ENCODE data around the gene MMGT1. TPM values are rescaled to one million over a fixed set of nuclear protein-coding genes. Genes with fewer than 3 reads are reported as not detected.

Gene MMGT1
- 9.1 TPM for total RNA-seq (ENCODE audit: insufficient read depth, low replicate concordance)

DNA sequence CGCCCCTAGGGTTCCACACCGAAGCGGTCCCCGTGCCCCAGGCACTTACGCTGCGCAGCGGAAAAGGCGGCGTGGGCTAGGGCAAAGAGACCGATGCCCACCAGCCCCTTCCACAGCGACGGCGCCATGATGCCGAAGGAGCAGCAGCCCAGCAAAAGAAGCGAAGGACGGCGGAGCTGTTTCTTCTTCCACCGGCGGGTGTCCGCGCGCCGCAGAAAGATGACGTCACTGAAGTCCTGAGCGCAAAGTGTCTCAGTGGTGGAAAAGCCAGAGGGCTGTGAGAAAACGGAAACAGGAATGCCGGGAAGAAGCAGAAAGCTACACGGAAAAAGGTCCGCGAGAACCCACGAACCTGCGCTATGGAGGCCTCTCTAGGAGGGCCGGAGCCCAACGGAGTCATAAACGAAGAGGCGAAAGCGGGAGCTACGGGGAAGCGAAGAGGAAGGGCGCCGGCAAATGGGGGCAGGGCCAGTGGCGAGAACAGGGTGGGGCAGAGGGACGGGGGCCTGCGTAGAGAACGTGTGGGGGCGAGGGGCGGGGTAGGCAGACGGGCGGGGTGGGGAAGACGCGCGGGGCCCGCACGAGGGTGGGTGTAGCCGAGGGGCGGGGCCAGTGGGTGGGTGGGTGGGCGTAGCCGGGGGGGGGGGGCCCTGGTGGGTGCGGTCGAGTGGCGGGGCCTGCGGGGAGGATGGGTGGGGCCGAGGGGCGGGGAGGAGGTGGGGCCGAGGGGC lies at the start of gene MMGT1:
MMGT1 (minus strand) TSS at position 441 of the 731 bp plus-strand sequence; CDS start at position 128, 313 bp downstream.
- peak; percentile 85 for DNase-seq (ENCODE audit: low spot score)

- DNase-seq (ENCODE audit: low spot score): no peak
Measured at GRCh38 chrX:136021903-136022302, 48.1 kb upstream of the MMGT1 start.

DNA sequence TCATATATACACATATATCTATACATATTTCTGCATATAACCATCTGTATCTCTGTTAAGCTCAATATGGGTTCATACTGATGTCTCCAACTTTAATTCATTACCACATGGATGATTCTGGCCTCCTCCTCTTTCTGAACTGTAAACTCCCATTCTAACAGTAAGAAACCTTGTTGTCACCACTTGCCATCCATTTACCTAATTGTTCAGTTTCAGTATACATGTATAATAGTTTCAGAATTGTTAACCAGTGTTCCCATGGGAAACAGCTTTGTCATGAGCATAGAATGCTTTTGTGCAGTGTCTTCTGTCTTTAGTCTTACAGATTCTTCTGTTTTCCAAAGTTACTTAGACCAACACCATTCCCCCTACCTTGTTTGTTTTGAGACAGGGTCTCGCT lies 47.4 kb upstream of the MMGT1 start:
- no peak for DNase-seq (ENCODE audit: low spot score)

GRCh38 chrX:136019226-136019625 lies 45.4 kb upstream of the MMGT1 start:
- no peak for DNase-seq (ENCODE audit: low spot score)

GRCh38 chrX:136016881-136017280 lies 43.1 kb upstream of the MMGT1 start:
- no peak for DNase-seq (ENCODE audit: low spot score)

DNA sequence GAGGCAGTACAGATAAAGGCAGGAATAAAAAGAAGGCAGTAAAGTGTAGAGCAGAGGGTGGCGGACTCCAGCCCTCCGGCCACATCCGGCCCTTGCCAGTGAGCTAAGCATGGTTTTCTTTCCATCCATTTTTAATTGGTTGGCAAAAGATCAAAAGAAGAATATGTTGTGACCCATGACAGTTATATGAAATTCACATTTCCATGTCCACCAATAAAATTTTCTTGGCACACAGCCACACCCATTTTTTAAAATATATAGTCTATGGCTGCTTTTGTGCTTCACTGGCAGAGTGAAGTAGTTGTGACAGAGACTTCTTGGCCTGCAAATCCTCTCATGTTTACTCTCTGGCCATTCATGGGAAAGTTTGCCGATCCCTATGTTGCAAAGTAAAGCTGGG lies 41.2 kb upstream of the MMGT1 start:
- DNase-seq (ENCODE audit: low spot score): no peak

DNA sequence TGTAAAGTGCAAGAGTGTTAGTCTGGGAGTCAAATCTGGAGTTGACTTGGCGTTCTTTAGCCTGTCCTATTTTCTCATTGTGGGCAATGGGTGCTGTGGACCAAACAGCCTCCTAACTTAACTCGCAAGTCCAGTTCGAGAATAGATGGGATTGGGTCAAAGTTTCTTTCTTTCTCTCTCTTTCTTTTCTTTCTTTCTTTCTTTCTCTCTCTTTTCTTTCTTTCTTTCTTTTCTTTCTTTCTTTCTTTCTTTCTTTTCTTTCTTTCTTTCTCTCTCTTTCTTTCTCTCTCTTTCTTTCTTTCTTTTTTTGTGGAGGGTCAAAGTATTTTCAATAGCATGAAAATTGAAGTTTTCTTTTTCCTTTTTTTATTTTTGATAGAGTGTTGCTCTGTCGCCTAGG lies 14.5 kb upstream of the MMGT1 start:
- DNase-seq (ENCODE audit: low spot score): no peak

DNA sequence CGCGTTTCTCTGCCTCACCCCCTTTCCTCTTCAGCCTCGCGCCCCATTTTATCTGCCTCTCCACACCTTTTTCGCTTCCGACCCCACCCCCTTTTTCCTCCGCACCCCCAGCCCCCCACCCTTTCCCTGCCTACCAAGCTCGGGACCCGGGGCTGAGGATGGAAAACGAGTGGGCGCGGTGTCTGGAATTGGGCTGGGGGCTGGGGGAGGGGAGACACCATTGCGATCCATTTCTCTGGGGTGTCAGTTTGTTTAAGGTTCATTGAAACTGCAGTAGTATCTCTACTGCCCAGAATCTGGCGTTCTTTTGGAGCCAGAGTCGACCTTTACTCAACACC lies 12.2 kb upstream of the MMGT1 start:
- DNase-seq (ENCODE audit: low spot score): no peak

DNA sequence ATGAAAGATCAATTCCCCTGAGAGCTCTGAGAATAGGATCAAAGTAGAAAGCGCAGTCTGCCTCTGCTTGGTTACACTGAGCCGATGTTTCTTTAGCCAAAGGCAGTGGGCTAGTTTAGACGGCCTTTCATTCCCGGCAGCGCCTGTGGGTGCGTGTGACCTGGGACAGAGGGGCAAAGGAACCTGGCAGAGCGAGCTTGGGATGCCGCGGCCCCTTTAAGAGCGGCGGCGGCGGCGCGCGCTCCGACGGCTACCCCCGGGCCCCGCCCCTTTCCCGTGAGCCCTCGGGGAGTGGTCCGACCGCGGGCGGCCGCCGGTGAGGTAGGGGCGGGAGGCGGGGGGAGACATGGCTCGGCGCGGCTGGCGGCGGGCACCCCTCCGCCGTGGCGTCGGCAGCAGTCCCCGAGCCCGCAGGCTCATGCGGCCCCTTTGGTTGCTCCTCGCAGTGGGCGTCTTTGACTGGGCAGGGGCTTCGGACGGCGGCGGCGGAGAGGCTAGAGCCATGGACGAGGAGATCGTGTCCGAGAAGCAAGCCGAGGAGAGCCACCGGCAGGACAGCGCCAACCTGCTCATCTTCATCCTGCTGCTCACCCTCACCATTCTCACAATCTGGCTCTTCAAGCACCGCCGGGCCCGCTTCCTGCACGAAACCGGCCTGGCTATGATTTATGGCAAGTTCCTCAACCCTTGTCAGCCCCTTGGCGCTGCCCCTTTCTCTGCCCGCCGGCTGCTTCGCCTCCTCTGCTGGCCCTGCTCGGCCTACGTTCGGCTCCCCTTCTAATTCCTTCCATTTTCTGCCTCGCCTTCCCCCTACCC lies 11.6 kb upstream of the MMGT1 start, which contains the start of gene SLC9A6:
SLC9A6 (plus strand) TSS at position 279 of the 816 bp plus-strand sequence; CDS start at position 503, 224 bp downstream.
- peak; percentile 74 for DNase-seq (ENCODE audit: low spot score)

- no peak for DNase-seq (ENCODE audit: low spot score)
Measured at GRCh38 chrX:135984791-135985156, 11.0 kb upstream of the MMGT1 start.

DNA sequence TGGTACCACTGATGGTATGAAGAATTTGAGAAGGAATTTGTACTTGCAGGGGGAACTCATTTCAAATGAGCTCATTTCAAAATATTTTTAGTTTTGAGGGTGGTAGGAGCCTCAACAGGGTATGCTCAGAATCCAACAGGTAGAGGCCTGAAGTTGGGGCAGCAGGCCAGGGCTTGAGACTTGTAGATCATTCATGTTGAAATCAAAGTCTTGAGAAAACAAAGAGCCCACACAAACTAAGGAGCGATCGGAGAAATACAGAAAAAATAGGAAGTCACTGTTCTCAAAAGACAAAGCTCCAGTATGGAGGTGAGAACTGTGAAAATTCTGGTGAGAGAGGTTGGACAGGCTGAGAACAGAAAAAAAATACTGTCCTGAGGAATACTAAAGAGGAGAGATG lies 10.5 kb upstream of the MMGT1 start:
- no peak for DNase-seq (ENCODE audit: low spot score)

DNA sequence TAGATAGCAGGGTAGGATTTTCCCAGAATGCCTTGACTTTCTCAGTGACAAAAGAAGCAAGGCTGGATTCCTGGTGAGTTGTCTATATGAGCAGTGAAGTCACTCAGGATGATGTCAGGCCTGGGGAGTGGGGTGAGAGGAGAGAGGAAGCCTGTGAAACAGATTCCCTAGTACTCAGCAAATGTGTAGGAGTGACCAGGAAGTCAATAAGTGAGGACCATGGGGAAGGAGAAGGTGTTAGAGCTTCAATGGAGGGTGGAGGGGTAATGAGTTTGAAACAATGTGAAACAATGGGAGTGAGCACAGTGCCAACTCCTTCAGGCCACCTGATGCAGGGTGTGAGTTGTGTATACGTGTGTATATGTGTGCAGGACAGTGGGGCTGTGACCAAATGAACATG lies 9.1 kb upstream of the MMGT1 start:
- no peak for DNase-seq (ENCODE audit: low spot score)

DNA sequence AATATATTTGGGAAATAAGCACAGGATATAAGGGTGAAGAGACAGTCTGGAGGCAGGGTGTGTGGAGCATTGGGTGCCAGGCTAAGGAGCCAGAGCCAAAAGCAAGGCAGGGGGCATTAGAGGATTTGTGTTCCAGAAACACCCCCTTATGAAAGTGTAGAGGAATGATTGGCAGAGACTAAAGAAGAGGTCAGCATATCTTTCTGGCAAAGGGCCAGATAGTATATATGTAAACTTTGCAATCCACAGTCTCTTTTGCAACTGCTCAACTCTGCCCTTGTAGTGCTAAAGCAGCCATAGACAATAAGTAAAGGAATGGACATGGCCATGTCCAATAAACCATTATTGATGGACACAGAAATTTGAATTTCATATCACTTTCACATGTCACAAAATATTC lies 7.9 kb upstream of the MMGT1 start:
- no peak for DNase-seq (ENCODE audit: low spot score)

- DNase-seq (ENCODE audit: low spot score): no peak
Measured at GRCh38 chrX:135981010-135981409, 7.2 kb upstream of the MMGT1 start.

- DNase-seq (ENCODE audit: low spot score): no peak
Measured at GRCh38 chrX:135977611-135978010, 3.8 kb upstream of the MMGT1 start.

DNA sequence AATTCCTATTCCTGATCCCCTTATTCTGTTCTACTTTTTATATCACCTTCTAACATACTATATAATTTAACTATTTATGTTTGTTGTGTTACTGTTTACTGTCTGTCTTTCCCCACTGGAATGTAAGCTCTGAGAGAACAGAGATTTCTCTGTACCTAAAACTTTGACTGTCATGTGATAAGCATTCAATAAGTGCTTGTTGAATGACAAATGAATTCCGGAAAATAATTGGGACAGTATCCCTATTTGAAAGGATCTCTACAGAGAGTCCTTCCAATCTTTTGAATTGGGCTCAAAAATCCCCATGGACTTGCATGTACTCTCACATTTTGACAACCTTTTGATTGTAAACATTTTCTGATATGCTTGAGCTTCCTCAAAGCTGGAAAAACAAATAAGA lies 1.6 kb upstream of the MMGT1 start:
- DNase-seq (ENCODE audit: low spot score): no peak

DNA sequence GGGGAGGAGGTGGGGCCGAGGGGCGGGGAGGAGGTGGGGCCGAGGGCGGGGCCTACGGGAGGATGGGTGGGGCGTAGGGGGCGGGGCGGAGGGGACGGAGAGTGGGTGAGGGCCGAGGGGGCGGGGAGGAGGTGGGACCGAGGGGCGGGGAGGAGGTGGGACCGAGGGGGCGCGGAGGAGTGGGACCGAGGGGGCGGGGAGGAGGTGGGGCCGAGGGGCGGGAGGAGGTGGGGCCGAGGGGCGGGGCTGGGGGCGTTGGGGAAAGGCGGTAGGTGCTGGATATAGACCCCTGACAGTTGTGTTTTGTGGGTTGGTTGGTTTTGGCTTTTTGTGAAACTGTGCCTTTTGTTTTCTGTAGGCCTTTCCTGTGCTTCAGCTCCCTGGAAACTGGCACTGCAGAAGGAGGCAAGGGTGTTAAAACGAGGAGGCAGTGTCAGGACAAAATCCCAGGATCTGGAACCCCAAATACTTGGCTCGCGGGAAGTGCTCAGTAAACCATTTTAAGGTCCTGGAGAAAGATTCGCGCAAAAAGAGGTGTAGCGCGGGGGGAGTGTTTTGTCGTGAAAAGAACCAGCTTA lies 580 bp upstream of the MMGT1 start:
- DNase-seq (ENCODE audit: low spot score): peak; percentile 64

DNA sequence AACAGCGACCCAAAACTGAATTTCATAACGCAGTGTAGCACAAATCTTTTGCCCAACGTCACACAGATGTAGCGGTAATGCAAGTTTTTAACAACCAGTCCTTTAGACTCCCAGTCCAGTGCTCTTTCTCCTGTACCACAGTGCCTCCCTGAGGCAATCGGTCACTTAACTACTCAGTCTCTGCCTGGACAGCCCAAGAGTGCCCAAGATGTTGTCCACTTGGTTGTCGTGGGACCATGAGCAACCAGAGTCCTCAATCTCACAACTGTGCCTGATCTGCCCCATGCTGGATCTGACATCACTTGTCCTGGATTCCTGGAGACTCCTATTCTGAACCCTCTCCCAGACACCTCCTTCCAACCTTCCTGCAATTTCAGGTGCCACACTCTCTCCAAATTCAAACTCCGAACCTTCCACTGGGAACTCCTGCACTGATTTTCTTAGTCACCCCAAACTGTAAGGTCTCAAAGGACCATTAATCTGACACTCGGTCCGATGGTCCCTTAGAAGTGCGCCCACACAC lies 702 bp downstream of the MMGT1 start:
- DNase-seq (ENCODE audit: low spot score): no peak

GRCh38 chrX:135951291-135951690 lies 22.5 kb downstream of the MMGT1 start:
- no peak for DNase-seq (ENCODE audit: low spot score)

- no peak for DNase-seq (ENCODE audit: low spot score)
Measured at GRCh38 chrX:135944486-135944885, 29.3 kb downstream of the MMGT1 start.

DNA sequence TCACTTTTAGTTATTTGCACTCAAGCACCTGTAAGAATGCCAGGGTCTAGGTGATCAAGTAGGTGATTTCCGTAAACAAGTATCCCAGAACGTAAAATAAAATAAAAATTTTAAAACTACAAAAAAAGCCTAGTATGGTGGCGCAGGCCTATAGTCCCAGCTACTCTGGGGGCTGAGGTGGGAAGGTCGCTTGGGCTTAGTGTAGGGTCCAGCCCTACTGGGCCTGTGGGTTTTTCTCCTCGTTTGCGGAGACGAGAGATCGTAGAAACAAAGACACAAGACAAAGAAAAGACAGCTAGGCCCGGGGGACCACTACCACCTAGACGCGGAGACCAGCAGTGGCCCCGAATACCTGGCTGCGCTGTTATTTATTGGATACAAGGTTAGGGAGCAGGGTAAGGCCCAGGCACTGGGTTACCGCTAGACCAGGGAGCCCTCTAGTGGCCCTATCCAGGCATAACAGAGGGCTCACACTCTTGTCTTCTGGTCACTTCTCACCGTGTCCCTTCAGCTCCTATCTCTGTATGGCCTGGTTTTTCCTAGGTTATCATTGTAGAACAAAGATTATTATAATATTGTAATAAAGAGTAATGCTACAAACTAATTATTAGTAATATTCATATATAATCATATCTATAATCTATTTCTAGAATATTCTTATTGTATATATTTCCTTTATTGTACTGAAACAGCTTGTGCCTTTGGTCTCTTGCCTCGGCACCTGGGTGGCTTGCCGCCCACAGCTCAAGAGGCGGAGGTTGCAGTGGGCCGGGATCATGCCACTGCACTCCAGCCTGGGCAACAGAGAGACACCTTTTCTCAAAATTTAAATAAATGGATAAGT lies 41.9 kb downstream of the MMGT1 start:
- DNase-seq (ENCODE audit: low spot score): peak; percentile 8

DNA sequence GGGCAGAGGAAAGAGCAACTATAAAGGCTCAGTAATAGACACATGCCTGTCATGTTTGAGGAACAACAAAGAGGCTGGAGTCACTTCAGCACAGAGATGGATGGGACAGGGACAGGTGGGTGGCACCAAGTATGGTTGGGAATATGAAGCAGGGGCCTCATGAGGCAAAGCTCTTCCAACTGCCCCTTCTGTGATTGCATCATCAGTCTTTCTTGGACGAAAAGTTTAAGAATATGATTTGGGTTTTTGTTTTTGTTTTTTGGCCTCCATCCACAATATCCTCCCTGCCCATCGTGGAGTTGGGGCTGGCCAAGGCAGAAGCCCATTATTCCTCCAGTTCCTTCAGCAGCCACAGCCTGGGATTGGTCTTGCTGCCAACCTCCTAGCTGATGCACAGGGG lies 45.9 kb downstream of the MMGT1 start:
- DNase-seq (ENCODE audit: low spot score): no peak
